Gastrocnemius medialis (tissue), 4 donors: ENCODE data around the gene NUBPL.

Experiments used
- CTCF ChIP-seq, 5 experiments: fragments of 450-650 bp in 3 of 5; fragments of 200-600 bp in 2 of 5; sonication (generic) in 2 of 5; IDR thresholded peaks in 4 of 5; conservative IDR thresholded peaks in 1 of 5; 1 replicate in 4 of 5; 2 replicates in 1 of 5; pipeline ENCODE4 v1.5.1; 2016 to 2019; ENCODE audit warnings: antibody characterized with exemption in 5 of 5, mild to moderate bottlenecking in 3 of 5, moderate library complexity in 3 of 5
- POLR2A ChIP-seq, 2 donors: fragments of 450-650 bp; IDR thresholded peaks; one replicate each; pipeline ENCODE4 v1.6.1; 2017; ENCODE audit warnings: antibody characterized with exemption in 2 of 2, mild to moderate bottlenecking in 2 of 2, moderate library complexity in 2 of 2

- no peak for TF ChIP-seq POLR2A (IDR thresholded peaks at IDR 0.05)
- TF ChIP-seq CTCF (IDR thresholded peaks at IDR 0.05 in 4 of 5, conservative IDR thresholded peaks at IDR 0.05 in 1 of 5): no peak
Observed at GRCh38 chr14:31763041-31763440, 201.8 kb downstream of the NUBPL start.
